HS-5 (cell line): ENCODE results near the gene CLIP2.
A peak's percentile ranks its signal among the peaks of the same experiment; 100 is the strongest.
"Not testable (repeated sequence)": the region's sequence is repeated elsewhere in the genome, so short reads cannot be mapped to it uniquely, and the experiment has no call there.

Experiments used
- DNase-seq: peaks from one replicate; pipeline ENCODE4 v3.0.0-alpha.2; 2012; ENCODE audit warnings: low read depth

CLIP2 gene

DNA sequence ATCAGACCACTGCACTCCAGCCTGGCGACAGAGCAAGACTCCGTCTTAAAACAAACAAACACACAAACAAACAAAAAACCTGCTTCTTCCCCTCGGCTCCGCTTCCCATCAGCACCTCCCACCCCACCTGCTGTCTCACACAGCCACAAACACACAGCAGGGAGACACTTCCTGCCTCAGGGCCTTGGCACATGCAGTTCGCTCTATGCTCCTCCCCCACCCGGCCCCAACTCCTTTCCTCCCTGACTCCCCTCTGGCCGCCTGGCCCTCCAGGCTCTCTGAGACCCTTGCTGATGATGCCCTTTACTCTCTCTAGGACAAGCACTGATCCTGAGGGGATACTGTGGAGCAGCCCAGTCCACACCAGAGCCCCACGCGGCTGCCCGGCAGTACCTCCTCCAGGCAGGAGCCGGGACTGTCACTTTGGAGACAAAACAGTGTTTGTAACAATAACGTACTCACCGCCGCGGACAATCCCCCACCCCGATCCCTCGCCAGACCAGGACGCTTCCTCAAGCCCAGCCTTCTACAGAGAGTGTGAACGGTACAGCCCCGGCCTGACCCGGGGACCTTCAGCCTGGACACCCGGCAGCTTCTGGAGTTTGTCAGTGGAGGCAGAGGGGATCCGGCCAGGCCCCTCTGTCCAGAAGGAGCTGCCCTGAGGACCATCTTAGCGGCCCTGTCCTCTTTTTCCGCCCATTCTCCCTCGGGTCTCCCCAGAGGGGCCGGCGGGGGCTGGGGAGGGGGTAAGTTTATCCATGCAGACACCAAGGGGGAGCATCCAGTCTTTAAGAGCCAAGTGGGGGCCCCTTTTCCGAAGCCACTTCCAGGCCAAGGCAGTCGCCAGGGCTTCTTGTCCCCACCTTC lies 114.5 kb downstream of the CLIP2 start:
- no peak for DNase-seq

DNA sequence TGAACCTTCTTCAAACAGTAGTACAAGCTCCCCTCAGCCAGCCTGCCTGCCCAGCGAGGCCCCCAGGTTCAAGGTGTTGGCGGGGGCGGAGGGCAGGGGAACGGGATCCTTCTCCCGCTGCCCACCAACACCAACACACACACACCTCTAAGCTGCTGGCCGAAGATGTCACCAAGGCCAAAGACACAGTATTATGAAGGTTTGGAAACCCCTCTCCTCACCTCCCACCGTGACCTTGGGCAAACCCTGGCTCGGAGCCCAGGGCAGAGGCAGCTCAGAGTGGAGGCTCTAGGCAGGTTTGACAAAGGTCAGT lies 115.1 kb downstream of the CLIP2 start:
- no peak for DNase-seq

DNA sequence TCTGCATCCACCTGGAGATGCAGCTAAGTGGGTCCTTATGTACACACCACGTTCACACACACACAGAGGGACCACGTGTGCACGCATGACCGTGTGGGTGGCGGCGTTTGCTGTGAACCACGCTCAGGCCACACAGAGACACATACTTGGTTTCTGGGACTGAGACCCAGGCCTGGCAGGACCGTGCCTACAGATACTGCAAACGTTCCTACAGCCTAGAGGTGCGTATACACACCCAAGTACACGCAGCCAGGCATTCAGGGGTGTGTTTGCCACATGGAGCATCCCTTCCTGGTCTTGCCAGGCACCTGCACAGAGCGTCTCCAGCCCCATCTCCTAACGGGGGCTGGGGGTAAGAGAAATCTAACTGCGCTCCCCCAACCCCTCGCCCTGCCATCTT lies 115.5 kb downstream of the CLIP2 start:
- no peak for DNase-seq

DNA sequence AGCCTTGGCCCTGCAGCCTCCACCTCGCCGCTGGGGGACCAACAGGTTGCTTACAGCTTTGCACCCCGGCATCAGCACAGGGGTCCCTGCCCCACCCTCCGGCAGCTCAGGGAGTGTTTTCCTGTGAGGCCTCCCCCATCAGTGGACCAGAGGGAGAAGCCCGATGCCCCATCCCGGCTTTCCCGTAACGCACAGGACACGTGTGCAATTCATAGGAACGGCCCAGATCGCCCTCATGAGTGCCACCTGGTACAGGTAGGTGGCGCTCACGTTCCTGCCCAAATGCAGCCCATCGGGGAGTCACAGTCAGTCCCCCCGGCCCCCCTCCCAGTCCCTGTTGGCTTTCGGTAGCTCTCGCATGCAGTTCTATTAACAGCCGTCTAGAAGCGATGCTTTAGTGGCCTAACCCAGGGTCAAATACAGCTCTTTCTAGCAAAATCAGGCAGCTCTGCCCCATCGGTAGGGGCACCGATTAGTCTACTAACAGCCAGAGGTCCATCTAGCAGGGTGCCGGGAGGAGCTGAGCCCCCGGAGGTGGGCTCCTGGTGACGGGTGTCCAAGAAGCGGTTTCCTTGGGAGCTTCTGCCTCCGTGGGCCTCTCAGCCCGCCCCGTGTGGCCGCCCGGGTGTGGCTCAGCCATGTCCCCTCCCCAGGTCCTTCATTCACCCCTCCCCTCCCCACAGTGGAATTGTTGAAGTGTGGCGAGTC lies 116.1 kb downstream of the CLIP2 start:
- DNase-seq, result no peak

DNA sequence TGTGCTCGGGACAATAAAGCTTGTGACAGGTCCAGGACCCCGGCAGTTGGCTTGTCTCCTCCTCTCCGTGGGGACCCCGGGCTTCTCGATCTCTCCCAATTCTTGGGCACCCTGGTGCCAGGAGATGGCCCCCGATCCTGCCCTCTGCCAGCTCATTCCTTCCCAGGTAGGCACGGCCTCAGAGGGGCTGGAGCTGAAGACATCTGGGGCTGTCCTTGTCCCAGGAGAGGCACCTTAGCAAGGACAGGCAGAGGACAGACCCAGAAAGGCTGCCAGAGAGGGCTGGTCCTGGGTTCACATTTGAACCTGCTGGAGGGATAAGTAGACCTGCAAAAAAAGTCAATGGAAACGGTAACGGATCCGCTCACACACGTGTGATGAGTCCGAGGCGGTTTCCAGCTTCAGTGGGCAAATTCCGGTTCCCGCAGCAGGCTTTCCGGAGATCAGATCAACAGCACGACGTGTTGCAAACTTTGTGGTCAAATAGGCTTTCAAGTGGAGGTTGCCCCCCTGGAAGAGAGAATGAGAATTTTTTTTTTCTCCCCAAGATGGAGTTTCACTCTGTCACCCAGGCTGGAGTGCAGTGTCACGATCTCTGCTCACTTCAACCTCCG lies 116.8 kb downstream of the CLIP2 start:
- no peak for DNase-seq

DNA sequence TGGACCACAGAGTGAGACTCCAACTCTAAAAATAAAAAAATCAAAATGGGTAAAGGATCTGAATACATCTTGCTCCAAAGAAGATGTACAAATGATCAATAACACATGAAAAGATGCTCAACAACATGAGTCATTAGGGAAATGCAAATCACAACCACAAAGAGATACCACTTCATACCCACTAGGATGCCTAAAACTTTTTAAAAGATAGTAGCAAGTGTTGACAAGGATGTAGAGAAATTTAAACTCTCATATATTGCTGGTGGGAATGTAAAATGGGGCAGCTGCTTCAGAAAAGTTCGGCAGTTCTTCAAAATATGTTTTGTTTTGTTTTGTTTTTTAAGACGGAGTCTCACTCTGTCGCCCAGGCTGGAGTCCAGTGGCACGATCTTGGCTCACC lies 118.8 kb downstream of the CLIP2 start:
- no peak for DNase-seq

DNA sequence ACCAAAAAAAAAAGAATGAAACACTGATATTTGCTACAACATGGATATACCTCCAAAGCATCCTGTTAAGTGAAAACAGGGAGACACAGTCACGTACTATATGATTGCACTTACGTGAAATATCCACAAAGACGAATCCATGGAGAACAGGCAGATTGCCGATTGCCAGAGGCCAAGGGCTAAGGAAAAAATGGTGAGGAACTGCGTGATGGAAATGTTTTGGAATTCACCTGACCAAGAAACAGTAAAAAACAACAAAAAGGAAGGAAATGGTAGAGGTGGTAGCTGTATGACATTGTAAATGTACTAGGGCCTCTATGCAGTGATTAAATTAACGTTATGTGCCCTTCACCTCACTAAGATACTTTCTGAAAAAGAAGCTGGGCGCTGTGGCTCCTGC lies 120.4 kb downstream of the CLIP2 start:
- DNase-seq, result no peak

DNA sequence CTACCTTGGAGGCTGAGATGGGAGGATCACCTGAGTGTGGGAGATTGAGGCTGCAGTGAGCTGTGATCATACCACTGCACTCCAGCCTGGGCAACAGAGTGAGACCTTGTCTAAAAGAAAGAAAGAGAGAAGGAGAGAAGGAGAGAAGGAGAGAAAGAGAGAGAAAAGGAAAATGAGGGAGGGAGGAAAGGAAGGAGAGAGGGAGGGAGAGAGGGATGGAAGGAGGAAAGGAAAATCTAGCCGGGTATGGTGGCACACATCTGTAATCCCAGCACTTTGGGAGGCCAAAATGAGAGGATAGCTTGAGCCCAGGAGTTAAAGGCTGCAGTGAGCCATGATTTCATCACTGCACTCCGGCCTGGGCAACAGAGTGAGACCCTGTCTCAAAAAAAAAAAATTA lies 121.6 kb downstream of the CLIP2 start:
- no peak for DNase-seq

DNA sequence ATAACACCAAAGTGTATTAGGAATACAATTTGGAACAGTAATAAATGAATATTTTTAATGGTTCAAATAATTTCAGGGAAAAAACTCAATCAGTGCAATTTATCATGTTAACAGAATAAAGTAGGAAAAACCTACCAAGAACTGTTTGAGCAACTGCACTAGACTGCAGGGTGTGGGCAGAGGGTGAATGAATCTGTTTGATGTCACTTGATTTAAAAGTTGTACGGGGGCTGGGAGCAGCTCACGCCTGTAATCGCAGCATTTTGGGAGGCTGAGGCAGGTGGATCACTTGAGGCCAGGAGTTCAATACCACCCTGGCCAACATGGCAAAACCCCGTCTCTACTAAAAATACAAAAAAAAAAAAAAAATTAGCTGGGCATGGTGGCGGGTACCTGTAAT lies 122.4 kb downstream of the CLIP2 start:
- DNase-seq, result not testable (repeated sequence)

DNA sequence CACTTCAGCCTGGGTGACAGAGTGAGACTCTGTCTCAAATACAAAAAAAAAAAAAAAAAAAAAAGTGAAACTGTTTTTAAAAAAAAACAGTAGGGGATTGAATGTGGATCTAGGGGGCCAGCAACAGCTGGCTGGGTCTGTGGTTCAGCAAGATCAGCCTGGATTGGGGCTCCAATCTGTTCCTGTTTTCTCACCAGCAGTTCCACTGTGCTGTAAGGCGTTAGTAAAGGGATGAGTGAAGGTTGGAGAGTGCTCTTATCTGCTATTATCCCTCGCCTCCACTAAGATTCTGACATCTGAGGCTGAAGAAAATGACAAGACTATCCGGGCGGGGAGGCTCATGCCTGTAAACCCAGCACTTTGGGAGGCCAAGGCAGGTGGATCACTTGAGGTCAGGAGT lies 122.8 kb downstream of the CLIP2 start:
- no peak for DNase-seq

DNA sequence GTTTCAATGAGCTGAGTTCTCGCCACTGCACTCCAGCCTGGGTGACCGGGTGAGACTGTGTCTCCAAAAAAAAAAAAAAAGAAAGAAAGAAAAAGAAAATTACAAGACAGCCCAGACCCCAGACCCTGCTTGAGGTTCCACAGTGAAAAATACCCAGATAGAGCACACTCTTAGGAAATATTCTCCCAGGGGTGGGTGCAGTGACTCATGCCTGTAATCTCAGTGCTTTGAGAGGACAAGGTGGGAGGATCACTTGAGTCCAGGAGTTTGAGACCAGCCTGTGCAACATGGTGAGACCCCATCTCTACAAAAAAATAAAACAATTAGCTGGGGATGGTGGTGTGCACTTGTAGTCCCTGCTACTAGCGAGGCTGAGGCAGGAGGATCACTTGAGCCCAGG lies 123.4 kb downstream of the CLIP2 start:
- DNase-seq, result no peak

DNA sequence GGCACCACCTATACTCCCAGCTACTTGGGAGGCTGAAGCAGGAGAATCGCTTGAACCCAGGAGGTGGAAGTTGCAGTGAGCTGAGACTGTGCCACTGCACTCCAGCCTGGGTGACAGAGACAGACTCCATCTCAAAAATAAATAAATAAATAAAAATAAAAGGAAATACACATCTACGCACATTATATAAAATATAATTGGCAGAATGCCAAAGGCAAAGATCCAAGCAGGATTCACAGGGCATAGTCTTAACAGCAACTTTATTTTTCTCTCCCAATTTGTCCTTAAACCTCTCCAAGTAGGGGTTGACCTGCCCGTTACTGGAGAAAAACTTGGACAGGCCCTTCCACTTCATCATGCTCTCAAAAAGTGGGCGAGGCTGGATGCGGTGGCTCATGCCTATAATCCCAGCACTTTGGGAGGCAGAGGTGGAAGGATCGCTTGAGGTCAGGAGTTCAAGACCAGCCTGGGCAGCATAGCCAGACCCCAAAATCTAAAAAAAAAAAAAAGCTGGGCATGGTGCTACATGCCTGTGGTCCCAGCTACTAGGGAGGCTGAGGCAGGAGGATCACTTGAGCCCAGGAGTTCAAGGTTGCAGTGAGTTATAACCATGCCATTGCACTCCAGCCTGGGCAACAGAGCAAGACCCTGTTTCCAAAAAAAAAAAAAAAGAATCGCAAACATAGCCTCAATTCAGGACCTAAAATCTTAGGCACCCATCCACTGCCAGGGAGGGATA lies 125.6 kb downstream of the CLIP2 start:
- DNase-seq, result not testable (repeated sequence)

DNA sequence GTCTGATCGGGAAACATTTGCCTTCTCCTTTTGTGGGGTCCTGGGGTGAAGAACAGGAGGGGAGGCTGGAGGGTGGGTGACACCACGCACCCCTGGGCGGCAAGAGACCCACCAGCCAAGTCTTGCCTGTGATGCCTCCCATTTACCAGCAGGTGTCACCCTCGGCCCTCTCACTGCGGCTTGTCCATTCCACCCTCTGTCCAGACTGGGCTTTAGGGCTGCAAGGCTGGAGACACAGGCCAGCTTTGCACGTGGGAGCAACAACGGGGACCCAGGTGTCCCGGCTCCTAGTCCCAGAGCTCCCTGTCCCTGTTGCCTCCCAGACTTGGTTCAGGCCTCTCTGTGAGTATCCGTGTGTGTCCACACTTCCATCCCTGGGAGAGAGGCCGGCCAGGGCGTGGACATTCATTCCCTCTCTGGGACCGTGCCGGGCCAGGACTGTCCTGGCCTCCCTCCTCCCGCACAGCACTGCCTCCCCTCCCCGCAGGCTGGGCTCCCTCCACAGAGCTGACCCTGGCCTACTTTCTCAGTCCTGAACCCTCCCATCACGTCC lies 128.3 kb downstream of the CLIP2 start:
- DNase-seq, result peak; percentile 22

DNA sequence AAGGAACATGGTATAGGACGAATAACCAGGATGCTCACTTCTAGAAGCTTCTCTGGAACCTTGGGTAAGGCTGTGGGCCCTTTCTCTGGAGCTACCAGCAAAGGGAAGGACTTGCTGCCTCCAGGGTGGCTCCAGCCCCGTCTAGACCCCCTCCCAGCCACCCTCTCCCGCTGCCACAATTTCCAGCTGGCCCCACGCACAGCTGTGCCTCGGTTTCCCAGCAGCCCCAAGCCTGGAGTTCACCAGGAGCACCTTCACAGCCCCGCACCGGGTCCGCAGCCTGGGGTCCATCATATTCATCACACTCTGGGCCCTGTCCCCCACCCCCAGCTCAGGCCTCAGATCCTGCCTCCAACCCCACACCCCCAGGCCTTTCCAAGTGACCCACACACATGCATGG lies 128.9 kb downstream of the CLIP2 start:
- no peak for DNase-seq

DNA sequence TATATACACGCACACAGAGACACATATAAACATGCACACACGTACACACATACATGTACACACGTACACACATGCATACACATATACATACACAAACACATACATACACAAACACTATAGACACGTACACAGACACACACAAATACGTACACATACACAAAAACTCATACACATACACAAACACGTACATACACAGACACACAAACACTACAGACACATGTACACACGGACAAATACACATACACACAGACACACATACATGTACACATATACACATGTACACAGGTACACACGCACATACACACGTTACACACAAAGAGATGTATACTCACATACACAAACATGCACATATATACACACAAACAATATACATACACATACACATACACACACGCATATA lies 129.3 kb downstream of the CLIP2 start:
- no peak for DNase-seq

DNA sequence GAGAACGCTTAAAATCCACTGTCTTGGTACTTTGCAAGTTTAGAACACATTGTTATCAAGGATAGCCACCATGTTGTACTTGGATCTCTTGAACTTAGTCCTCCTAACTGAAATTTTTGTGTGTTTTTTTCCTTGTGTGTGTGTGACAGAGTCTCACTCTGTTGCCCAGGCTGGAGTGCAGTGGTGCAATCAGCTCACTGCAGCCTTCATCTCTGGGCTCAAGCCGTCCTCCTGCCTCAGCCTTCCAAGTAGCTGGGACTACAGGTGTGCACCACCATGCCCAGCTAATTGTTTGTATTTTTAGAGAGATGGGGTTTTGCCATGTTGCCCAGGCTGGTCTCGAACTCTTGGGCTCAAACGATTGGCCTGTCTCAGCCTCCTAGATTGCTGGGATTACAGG lies 130.0 kb downstream of the CLIP2 start:
- not testable (repeated sequence) for DNase-seq

DNA sequence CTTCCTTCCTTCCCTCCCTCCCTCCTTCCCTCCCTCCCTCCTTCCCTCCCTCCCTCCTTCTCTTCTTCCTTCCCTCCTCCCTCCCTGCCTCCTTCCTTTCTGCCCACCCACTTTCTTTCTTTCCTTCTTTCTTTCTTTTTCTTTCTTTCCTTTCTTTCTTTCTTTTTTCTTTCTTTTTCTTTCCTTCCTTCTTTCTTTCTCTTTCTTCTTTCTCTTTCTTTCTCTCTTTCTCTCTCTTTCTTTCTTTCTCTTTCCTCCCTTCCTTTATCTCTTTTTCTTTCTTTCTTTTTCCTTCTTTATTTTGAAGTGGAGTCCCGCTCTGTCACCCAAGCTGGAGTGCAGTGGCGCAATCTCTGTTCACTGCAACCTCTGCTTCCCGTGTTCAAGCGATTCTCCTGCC lies 130.8 kb downstream of the CLIP2 start:
- DNase-seq, result no peak

DNA sequence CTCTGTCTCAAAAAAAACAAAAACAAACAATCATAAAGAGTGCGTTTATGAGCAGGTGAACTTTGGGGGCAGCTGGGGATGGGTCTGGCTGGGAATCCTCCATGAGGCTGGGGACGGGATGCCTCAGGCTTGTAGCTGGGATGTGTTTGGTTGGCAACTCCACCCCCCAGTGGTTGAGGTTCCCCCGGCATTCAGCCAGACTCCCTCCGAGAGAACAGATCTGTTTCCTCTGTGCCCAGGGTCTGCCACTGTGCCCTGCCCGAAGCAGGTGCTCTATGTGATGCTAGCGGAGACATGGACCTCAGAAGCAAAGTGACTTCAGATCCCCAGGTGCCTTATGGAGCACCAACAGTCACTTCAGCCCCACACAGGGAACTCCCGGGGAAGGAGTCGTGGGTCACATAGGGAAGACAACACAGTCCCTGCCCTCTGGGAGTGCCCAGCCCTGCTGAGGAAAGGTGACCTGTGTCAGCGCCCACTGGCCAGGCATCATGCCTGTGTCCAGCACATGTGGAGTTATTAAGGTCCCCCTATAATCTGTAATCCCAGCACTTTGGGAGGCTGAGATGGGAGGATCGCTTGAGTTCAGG lies 135.2 kb downstream of the CLIP2 start:
- no peak for DNase-seq

DNA sequence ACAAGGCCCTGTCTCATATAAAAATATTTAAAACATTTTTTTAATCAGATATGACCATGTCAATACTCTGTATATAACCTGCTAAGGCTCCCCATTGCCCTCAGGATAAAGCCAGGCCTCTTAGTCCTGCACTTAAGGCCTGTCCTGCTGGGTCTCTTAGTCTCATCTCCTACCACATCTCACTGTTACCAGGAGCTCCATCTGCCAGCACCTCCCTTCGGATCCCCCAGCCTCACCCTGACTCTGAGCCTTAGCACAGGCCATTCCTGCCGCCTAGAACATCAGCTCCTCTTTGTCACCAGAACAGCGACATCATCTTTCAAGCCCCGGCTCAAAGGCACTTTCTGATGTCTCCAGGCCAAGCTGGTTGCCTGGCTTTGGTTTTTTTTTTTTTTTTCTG lies 138.8 kb downstream of the CLIP2 start:
- no peak for DNase-seq

DNA sequence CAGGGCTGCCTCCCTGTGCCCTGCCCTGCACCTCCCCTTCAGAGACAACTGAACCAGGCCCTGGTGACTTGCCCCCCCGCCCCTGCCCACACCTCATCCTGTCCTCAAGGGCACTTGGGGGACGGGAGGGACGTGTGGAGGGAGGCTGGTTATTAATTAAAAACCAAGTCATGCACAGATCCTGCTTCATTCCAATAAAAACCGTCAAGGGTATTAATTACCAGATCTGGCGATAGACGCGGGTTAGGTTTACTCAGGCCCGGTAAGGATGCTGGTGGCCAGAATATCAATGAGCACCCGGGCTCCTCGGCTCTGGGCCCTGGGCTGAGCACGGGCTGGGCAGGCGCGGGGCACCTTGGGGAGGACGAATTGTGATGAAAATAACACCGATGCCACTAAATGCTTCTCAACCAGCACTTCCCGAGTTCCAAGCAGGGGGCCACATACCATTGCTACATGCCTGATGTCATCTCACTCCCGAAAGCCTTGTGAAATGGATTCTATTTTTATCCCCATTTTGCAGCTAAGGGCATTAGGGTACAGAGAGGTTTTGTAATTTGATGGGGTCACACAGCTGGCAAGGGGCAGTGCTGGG lies 140.0 kb downstream of the CLIP2 start:
- no peak for DNase-seq

DNA sequence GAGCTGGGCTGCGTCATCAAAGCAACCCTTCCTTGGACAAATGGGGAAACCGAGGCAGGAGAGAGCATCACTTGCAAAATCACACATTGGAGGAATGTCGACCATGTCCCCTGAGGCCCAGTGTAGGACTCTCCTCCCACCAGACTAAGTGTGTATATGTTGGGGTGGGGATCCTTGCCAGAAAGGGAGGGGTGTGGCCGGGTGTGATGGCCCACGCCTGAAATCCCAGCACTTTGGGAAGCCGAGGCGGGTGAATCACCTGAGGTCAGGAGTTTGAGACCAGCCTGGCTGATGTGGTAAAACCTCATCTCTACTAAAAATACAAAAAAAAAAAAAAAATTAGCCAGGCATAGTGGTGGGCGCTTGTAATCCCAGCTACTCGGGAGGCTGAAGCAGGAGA lies 141.2 kb downstream of the CLIP2 start:
- DNase-seq, result not testable (repeated sequence)
